GM18498 (cell line): ENCODE results near the gene ARHGAP8.

Experiments used
- ATAC-seq: cut with Tn5 transposase; IDR thresholded peaks from one replicate; pipeline ENCODE4 v1.9.1; 2021; ENCODE audit warnings: mild to moderate bottlenecking, moderate library complexity; ENCODE audit not compliant: unreplicated experiment

ARHGAP8 gene

GRCh38 chr22:44752285-44753188, at the start of gene ARHGAP8:
Gene ARHGAP8, plus strand, starts transcription at chr22:44752575. Its CDS starts 33,953 bp downstream, at chr22:44786528.
- ATAC-seq: no peak

GRCh38 chr22:44703255-44703870, 49.0 kb upstream of the ARHGAP8 start:
- no peak for ATAC-seq

GRCh38 chr22:44704159-44705021, 48.0 kb upstream of the ARHGAP8 start:
- ATAC-seq: no peak

GRCh38 chr22:44705022-44705297, 47.4 kb upstream of the ARHGAP8 start:
- ATAC-seq: no peak

- no peak for ATAC-seq
Observed at GRCh38 chr22:44706488-44706887, 45.9 kb upstream of the ARHGAP8 start.

- ATAC-seq: no peak
Observed at GRCh38 chr22:44707178-44707577, 45.2 kb upstream of the ARHGAP8 start.

GRCh38 chr22:44707752-44708151, 44.6 kb upstream of the ARHGAP8 start:
- no peak for ATAC-seq

- ATAC-seq: no peak
Observed at GRCh38 chr22:44709881-44710392, 42.4 kb upstream of the ARHGAP8 start.

- ATAC-seq: no peak
Observed at GRCh38 chr22:44710474-44711240, 41.7 kb upstream of the ARHGAP8 start.

- no peak for ATAC-seq
Observed at GRCh38 chr22:44711241-44711560, 41.2 kb upstream of the ARHGAP8 start.

- no peak for ATAC-seq
Observed at GRCh38 chr22:44711690-44712555, 40.5 kb upstream of the ARHGAP8 start.

GRCh38 chr22:44712962-44713361, 39.4 kb upstream of the ARHGAP8 start:
- ATAC-seq: no peak

- no peak for ATAC-seq
Observed at GRCh38 chr22:44714703-44715350, 37.5 kb upstream of the ARHGAP8 start.

GRCh38 chr22:44718418-44718817, 34.0 kb upstream of the ARHGAP8 start:
- ATAC-seq: no peak

- ATAC-seq: no peak
Observed at GRCh38 chr22:44719586-44720368, 32.6 kb upstream of the ARHGAP8 start.

- ATAC-seq: no peak
Observed at GRCh38 chr22:44721213-44721612, 31.2 kb upstream of the ARHGAP8 start.

- no peak for ATAC-seq
Observed at GRCh38 chr22:44722611-44723010, 29.8 kb upstream of the ARHGAP8 start.

- ATAC-seq: no peak
Observed at GRCh38 chr22:44723801-44724200, 28.6 kb upstream of the ARHGAP8 start.
